Stimulated activated naive CD4-positive, alpha-beta T cell (primary cell): Measurements from ENCODE around the gene HCN2.

Source experiments
- DNase-seq, 6 experiments: peaks; one replicate each; lab custom pipeline; 2025; lab: John Stamatoyannopoulos, UW

HCN2 gene

DNA sequence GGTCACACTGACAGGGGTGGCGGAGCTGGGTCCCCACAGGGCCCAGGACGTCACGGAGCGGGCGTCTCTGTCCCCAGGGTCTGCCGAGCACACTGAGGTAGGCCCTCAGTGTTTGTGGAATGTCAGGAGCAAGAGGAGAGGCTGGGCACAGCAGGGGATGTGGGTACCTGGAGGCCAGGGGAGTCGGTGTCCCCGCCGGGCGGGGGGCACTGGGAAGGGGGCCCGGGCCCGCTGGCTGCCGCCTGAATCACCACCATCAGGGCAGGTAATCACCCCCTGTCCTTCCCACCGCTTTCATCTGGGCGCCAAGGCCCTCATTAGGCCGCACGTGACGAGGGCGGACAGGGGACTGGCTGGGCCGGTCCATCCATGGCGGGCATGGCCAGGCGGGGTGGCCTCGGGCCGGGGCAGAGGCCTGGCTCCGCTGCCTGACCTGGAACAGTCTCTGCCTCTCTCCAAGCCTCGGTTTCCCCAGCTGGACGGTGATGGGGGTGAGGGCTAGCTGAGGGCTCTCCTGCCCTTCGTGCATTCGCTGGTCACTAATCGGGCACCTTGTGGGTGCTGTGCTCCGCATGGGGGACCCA is 51.0 kb downstream of the HCN2 start:
- no peak for DNase-seq

DNA sequence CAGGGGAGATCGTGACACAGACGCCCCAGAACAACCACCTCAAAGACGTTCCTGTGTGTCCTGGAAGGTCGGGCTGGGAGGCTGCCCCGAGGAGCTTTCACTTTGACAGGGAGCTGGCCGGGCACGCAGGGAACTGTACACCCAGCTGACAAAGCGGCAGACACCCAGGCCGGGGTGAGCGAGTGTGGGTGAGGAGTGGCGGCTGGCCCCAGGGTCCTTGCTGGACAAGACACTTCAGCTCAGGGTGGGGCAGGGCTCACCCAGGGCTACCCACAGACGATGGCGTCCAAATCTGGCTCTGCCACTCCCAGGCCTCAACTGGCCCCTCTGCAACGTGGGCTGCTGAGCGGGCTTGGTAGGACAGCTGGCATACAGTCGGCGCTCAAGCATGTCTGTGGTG is 52.0 kb downstream of the HCN2 start:
- peak in 1 of 6 experiments; percentile 14 for DNase-seq

DNA sequence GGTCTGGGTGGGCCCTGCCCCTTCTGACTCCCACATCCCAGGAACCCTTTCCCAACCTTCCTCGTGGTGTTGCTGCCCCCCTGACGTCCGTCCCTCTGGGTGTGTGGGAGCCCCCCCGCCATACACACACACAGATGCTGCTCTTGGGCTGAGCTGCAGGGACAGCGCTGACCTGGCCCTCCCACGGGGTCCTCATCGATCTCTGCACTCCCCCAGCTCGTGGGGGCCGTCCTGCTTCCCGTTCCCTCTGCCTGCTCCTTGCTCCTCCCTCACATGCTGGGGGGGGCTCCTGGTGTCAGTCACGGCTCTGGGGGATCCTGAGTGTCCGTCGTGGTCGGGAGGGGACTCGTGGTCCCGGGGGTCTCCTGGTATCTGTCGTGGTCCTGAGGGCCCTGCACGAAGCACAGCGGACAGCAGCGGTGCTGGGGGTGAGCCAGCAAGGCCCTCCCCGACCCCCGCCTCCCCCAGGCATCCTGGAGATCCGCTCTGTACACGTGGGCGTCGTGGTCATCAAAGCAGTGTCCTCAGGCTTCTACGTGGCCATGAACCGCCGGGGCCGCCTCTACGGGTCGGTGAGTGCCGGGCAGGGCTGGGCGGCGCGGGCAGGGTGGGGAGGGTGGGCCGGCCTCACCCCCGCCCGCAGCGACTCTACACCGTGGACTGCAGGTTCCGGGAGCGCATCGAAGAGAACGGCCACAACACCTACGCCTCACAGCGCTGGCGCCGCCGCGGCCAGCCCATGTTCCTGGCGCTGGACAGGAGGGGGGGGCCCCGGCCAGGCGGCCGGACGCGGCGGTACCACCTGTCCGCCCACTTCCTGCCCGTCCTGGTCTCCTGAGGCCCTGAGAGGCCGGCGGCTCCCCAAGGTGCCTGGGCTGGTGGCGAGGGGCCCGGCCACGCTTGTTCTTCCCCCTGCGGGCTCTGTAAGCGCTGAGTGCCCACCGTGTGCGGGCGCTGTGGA is 53.4 kb downstream of the HCN2 start:
- no peak for DNase-seq

DNA sequence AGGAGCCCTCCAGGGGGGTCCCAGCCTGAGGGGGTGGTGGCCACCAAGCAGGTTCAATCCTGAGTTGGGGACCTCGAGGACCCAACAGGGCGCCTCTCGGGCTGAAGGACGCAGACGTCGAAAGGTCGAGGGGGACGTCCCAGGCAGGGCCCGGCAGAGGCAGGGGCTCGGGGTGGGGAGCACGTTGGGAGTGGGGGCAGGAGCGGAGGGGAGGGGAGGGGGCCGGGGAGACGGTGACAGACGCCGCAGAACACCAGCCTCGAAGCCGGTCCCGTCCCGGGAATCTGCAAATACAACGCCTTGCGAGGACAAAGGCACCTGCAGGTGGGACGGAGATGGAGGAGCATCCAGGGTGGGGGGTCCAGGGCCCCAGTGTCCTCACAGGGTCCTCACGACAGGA is 54.1 kb downstream of the HCN2 start:
- DNase-seq = no peak

DNA sequence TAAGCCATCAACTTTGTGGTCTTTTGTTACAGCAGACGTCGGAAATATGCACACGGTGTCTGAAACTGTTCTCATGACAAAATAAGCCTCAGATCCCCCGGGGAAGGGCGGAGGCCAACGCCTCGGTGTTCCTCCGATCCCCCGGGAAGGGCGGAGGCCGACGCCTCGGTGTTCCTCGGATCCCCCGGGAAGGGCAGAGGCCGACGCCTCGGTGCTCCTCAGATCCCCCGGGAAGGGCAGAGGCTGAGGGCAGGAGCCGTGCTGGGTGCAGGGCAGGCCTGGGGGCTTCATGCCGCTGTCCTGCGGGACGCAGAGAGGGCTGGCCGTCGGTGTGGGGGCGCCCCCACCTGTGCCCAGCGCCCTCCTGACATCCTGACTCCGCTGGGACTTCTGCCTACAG is 54.7 kb downstream of the HCN2 start:
- DNase-seq = no peak

DNA sequence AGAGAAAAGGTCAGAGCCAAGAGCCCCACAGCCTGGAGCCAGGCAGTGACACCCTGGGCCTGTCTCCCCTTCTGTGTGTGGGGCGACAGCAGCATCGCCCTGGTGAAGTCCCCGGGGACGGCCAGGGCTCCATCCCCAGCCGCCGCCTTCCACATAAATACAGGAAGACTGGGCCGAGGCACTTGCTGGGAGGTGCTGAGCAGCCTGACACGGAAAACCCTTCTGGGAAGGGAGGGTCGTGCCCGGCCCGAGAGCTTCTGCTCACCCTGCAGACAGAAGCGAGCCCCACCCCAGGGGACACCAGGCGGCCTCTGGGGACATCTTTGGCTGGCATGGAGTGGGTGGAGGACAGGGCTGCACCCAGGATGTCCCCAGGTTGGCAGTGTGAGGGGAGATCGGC is 55.1 kb downstream of the HCN2 start:
- no peak for DNase-seq

DNA sequence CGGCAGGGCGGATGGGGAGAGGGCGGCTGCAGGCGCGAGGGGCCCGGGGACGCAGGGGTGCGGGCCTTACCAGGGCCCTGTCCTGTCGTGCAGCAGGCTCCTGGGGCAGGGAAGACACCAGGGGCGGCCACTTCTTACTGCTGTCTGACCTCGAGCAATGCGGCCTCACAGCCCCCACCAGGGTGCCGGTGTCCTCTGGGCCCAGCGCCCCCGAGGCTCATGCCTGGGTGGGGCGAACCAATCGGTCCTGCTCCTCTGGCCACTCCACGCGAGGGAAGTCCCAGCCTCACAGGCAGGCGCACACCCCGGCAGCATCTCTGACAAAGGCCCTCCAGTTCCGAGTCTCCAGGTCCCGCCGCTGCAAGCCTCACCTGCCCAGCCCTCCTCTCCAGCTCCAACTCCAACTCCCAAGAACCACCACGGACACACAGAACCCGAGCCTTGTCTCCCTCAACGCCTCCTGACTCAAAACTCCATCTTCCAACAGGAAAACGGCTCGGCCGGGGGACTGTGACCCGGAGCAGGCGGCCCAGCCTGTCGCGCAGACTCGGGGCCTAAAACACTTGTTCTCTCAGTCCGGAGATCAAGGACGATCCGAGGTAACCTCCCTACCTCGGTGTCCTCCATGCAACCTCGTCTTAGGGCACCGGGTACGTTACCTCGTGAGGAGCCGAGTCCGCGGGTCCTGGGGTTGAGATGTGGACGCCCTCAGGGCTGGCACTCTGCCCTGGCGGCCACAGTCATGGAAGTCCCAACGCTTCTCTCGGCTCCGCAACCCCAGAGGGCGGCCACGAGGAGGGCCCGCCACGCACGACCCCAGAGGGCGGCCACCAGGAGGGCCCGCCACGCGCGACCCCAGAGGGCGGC is 56.5 kb downstream of the HCN2 start:
- no peak for DNase-seq

DNA sequence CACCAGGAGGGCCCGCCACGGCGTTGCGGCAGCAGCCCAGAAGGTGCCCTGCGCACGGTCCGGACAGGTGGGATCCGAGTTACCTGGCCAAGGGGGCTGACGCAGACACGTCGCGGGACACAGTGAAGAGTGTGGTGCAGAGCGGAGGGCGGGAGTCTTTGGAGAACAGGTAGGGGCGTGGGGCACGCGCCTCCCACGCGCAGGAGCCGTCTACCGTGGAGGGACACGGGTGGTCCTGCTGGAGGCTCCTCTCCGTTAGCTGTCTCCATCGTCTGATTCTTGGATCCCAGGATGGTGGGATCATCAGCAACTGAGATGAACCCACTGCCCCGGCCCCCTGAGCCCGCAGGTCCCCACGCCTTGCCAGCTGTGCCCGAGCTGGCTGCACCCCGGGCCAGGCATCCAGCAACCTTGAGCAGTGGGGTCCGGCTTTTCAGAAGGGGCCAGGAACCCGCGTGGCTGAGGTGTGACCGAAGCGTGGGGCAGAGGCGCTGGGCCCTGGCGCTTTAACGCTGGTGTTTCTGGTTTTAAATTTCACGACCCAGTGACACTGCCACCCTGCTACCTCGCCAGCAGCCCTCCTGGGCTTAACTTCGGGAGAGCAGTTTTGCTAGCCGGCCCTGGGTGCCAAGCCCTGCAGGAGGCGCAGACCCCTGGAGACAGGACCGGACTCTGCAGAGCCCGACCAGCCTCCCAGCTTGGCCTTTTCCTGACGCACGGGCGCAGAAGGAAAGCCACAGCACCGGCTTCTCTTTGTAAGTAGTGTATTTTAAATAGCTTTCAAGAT is 57.3 kb downstream of the HCN2 start:
- DNase-seq = no peak

DNA sequence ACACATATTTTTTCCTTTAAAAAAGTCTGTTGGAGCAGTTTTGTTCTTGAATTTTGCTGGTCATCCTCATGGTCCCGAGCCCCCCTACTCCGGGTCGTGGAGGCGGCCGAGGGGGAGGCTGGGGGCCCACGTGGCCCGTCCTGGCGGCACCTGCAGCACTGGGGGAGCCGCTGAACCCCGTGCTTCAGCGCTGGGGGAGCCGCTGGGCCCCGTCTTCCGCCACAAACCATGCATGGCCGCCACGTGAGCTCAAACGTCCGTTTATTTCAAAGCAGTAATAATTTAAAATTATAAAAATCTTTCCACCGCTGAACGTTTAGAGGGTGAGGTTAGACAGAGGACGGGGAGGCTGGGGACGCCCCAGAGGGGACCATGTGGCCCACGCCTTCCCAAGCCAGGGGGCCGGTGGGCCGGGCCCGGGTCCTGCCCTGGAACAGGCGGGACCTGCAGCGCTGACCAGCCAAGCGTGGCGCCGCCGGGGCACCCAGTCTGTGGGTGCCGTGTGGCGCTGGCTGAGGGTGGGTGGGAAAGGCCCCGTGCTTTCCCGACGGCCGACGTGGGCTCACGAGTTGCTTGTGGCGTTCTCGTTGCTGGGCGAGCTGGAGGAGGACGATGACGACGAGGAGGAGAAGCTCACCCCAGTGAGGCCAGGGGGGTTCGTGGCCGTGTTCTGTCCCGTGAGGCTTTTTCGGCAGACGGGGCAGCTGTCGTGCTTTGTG is 58.0 kb downstream of the HCN2 start:
- DNase-seq = no peak

DNA sequence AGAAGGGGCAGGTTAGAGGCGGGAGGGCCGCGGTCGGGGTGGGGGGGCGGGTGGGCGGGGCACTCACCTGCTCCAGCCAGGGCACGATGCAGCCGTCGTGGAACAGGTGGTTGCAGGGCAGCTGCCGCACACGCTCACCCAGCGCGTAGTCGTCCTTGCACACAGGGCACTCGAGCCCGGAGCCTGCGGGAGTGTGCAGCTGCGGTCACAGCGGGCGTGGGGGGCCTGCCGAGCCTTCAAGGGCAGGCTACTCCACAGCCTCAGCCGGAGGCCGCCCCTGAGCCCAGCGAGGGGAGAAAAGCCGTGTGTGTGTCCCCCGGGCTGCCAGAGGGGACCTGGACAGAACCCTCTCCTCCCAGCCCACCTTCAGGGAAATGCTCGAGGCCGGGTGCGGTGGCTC is 58.6 kb downstream of the HCN2 start:
- no peak for DNase-seq

DNA sequence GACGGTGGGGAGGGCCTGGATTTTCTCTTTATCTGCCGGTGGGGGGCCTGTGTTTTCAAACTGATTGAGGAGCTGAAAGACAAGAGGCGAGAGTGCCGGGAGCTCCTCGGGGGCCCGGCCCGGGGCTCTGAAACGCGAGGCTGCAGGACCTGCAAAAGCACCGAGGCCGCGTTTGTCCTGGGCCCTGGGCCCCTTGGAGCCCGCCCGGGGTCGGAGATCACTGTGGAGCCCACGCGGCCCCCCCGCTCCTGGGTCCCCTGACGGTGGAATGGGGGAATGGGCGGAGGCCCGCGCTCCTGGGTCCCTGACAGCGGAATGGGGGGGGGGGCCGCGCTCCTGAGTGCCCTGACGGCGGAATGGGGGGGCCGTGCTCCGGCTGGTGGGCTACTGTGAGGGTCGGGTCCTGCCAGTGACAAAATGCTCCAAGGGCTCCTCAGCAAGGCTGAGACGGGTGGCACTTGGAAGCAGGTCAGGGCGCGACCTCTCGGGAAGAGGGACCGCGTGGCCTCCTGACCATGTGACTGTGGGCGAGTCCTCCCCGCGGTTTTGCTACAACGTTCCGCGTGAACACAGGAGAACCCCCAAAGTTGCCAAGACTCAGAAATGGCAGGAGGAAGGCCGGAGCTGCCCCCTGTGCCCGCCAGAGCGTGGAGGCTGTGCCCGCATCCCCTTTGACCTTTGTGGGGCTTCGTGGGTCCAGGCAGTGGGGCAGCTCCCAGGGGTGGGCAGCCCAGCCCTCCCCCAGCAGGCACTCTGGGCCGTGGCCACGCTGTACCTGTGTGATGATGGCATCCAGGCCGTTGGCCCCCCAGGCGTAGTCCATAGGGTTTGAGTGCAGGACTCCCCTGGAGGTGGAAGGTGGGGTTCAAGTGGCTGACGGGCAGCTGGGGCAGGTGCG is 59.5 kb downstream of the HCN2 start:
- DNase-seq = no peak

DNA sequence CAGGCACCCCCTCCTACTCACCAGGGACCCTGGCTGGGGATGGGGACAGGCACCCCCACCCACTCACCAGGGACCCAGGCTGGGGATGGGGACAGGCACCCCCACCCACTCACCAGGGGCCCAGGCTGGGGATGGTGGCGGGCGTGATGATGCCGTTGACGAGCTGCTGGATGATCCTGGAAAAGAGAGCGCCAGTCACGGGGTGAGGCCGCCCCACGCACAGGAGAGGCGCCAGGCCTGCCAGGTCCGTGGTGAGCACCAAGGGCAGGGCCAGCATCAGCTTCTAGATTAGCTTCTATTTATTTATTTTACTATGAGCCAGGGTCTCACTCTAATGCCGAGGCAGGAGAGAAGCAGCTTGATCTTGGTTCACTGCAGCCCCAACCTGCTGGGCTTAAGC is 60.4 kb downstream of the HCN2 start:
- no peak for DNase-seq

DNA sequence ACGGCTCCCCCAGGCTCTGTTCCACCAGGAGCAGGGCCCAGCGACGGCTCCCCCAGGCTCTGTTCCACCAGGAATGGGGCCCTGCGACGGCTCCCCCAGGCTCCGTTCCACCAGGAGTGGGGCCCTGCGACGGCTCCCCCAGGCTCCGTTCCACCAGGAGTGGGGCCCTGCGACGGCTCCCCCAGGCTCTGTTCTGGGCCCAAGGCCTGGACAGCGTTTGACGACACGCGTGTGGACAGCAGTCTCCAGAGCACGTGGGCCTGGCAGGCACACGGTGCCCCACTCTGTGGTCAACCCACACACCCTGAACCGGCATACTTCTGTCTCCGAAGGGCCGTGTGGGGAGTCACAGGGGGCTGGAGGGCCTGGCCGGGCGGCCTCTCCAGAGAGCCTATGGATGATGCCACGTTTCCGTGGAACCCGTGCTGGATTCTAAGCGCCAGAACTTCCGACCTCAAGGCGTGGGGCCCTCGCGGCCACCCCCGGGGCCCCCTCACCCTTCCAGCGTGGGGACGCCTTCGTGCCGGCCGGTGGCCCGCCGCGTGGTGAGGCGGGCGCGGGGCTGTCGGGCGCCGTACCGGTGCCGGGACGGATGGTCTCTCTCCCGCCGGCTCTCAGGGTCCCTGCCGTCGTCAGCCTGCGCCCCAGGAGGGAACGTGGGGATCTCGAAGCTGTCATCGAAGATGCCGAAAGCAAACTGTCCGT is 61.6 kb downstream of the HCN2 start:
- DNase-seq = no peak

DNA sequence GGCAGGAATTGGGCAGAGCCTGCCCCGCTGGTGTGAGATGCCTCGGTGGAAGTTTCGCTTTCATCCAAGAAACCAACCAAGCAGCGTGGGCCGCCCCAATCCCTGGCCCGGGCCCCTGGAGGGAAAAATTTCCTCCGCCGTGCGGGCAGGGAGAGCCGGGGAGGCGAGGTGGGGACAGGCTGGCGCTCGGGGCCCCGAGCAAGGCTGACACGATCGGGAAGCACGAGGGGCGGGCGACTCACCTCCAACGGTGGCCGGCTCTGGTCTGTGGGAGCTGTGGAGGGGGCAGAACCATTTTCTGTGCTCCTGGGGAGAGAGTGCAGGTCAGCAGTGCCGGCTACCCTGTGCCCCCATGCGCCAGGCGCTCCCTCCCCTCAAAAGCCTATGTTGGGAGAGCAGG is 62.3 kb downstream of the HCN2 start:
- no peak for DNase-seq

DNA sequence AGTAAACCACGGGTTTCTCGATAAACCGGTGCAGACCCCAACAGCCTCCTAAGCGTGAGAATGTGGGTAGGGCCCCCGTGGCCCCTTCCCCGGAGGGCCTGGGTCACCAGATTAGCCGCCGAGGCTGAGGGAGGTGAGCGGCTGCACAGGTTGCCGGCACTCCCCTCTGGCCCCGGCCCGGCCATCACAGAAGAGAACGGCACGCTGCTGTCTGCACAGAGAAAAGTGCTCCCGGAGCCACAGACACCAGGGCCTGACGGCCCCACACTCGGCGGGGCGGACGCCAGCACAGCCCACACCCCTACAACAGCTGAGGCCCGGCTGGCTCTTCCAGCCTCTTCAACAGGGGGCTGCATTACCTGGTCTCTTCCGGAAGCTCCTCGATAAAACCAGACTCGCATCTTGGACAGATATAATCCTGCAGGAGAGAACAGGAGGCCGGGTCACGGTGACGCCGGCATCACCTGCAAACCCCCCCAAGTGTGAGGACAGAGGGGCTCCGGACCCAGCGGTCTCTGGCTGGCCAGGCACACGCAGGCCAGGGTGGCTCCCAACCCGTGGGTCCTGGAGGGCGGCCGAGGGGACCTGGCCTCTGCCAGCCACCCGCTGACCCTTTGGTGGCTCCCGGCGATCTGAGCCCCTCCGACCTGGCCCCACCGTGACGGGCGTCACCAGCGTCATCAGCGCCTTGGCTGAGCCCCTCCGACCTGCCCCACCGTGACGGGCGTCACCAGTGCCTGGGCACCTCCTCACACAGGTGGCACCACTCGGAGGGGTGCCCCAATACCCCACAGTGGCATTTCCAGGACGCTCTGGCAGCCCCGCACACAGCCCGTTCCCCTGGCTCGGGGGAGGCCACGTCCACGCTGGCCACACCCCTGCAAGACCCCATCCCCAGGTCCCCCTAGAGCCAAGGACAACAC is 63.0 kb downstream of the HCN2 start:
- no peak for DNase-seq

DNA sequence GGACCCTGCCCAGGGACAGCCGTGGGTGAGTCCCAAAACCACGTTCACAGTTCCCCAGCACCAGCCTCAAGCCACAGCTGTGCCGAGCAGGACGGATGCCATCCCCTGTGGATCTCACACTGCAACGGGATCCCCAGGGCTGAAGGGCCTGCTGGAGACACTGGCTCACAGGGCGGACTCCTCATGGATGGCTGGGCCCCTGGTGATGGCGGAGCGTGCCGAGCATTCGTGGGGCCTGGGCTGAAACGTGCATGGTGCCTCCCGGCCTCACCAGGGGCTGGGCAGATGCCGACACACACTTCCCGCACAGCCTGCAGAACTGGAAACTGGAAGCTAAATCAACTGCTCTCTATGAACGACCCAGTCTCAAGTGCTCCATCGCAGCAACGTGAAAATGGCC is 63.7 kb downstream of the HCN2 start:
- no peak for DNase-seq

DNA sequence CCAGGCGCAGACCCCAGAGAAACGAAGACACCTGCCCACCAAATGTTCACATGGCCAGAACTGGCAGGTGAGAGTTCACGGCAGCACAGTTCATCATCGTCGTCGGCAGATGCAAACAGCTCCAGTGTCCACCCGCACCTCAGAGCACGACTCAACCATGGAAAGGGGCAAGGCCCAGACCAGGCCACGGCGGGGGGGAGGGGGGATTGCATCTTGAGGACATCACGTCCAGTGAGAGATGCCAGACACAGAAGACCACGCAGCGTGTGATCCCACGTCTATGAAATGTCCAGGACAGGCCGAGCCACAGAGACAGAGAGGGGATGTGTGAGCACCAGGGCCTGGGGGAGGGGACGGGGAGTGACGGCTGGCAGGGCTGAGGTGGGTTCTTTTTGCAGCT is 66.0 kb downstream of the HCN2 start:
- DNase-seq = no peak
